Measurements from ENCODE around the gene ACOT4. TPM values are rescaled to one million over a fixed set of nuclear protein-coding genes. Genes with fewer than 3 reads are reported as not detected.

Gene ACOT4
- total and polyA plus RNA-seq, 2 donors (not counting 3 experiments of a cell fraction or from before 2014, with no cell fraction given): 0.46 to 0.69 TPM

DNA sequence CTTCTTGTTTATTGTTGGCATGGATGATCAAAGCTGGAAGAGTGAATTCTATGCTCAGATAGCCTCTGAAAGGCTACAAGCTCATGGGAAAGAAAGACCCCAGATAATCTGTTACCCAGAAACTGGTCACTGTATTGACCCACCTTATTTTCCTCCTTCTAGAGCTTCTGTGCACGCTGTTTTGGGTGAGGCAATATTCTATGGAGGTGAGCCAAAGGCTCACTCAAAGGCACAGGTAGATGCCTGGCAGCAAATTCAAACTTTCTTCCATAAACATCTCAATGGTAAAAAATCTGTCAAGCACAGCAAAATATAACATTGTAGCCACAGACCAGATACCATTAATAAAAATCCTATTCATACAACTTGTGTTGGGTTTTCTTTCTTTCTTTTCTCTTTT lies 27.9 kb downstream of the ACOT4 start:
- Histone ChIP-seq H3K4me1 (ENCODE audit: control insufficient read depth, extremely low read depth, insufficient read depth, low read length) (no peaks in the 10 kb centered on the region), H3K9ac (replicated peaks; ENCODE audit: extremely low read depth, insufficient read depth, low read length) (no peak overlapping the region), H3K4me2 (ENCODE audit: insufficient read depth, low read length) (no peak overlapping the region), H3K9me1 (replicated peaks; ENCODE audit: control insufficient read depth, extremely low read depth, insufficient read depth, low read length) (no peaks in the 10 kb centered on the region), H2AFZ (ENCODE audit: low read depth, low read length) (no peak overlapping the region), H3K36me3 (ENCODE audit: control insufficient read depth in 2 of 2, extremely low read depth in 1 of 2, insufficient read depth in 2 of 2, low read length in 2 of 2) (no peaks in the 10 kb centered on the region), H3K27me3 (ENCODE audit: control insufficient read depth in 2 of 2, insufficient read depth in 2 of 2, low read length in 2 of 2) (peaks cover 0 to 2% of the 10 kb centered on the region in 2 experiments), H3K79me2 (ENCODE audit: control insufficient read depth, insufficient read depth, low read length) (no peaks in the 10 kb centered on the region), H3K9me3 (replicated peaks; ENCODE audit: control insufficient read depth, insufficient read depth, low read length) (no peaks in the 10 kb centered on the region), H3K27ac (ENCODE audit: insufficient read depth, low read depth, low read length) (no peak overlapping the region), H4K20me1 (replicated peaks; ENCODE audit: control insufficient read depth, extremely low read depth, insufficient read depth, low read length) (no peaks in the 10 kb centered on the region), H3K4me3 (replicated peaks in 1 of 3; ENCODE audit: insufficient read depth in 1 of 3, low read depth in 1 of 3, low read length in 3 of 3) (no peak overlapping the region)
- DNase-seq (ENCODE audit: low read depth, low spot score) (no peak), FAIRE-seq (no peak)
- POLR2A ChIA-PET: no interaction called here
- BruUV-seq (replicated peaks): no TSS peak
- TF ChIP-seq POLR2A (IDR thresholded peaks at IDR 0.05; ENCODE audit: low read depth, low read length): no peak
- TF ChIP-seq, protein P1, sequence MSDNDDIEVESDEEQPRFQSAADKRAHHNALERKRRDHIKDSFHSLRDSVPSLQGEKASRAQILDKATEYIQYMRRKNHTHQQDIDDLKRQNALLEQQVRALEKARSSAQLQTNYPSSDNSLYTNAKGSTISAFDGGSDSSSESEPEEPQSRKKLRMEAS (IDR thresholded peaks at IDR 0.05; ENCODE audit: insufficient read depth, insufficient read length): no peak
- TF ChIP-seq POLR2AphosphoS5 (IDR thresholded peaks at IDR 0.05; ENCODE audit: insufficient read depth, low read depth, low read length): no peak
- TF ChIP-seq GATA2 (IDR thresholded peaks at IDR 0.05; ENCODE audit: insufficient read depth, insufficient read length, low read depth, low read length): no peak
- no peak for TF ChIP-seq FOS (IDR thresholded peaks at IDR 0.05; ENCODE audit: borderline replicate concordance, insufficient read depth, low read length)
- TF ChIP-seq, protein P2, sequence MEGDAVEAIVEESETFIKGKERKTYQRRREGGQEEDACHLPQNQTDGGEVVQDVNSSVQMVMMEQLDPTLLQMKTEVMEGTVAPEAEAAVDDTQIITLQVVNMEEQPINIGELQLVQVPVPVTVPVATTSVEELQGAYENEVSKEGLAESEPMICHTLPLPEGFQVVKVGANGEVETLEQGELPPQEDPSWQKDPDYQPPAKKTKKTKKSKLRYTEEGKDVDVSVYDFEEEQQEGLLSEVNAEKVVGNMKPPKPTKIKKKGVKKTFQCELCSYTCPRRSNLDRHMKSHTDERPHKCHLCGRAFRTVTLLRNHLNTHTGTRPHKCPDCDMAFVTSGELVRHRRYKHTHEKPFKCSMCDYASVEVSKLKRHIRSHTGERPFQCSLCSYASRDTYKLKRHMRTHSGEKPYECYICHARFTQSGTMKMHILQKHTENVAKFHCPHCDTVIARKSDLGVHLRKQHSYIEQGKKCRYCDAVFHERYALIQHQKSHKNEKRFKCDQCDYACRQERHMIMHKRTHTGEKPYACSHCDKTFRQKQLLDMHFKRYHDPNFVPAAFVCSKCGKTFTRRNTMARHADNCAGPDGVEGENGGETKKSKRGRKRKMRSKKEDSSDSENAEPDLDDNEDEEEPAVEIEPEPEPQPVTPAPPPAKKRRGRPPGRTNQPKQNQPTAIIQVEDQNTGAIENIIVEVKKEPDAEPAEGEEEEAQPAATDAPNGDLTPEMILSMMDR (IDR thresholded peaks at IDR 0.05; ENCODE audit: extremely low read depth in 1 of 2, insufficient read depth in 1 of 2, low read depth in 1 of 2, low read length in 2 of 2): no peak
- no peak for TF ChIP-seq EZH2 (IDR thresholded peaks at IDR 0.05; ENCODE audit: borderline replicate concordance, low read depth, low read length, severe bottlenecking)
- no peak for TF ChIP-seq JUN (IDR thresholded peaks at IDR 0.05; ENCODE audit: borderline replicate concordance, insufficient read depth, insufficient read length, low read depth)
- intact Hi-C loops (cut with micrococcal nuclease) (no loop called here), dilution Hi-C loops (cut with MboI; ENCODE audit: extremely low pct_ligation_motif_present, low sequenced_read_pairs) (no loop called here)
- CTCF ChIA-PET: interaction anchor here (1.0 to 2.2 kb wide), 3 partner anchors 10 to 15 kb away, joined by 4 to 8 read pairs (median 4); no protein-coding TSS in a partner anchor
